Measurements from ENCODE around the gene ARL2BP.
"Not testable (repeated sequence)": the region's sequence is repeated elsewhere in the genome, so short reads cannot be mapped to it uniquely, and the experiment has no call there.

The ARL2BP gene

GRCh38 chr16:57244767-57245471, at the start of gene ARL2BP:
Gene ARL2BP, plus strand, starts transcription at chr16:57245259. Its CDS starts 109 bp downstream, at chr16:57245368.
- Histone ChIP-seq H3K27ac (peak within 1 kb of the TSS; percentile 59), H3K4me3 (ENCODE audit: low read depth, low read length) (peak within 1 kb of the TSS; percentile 76), H3K36me3 (replicated peaks) (peaks cover 13% of the 10 kb centered on the region), H3K27me3 (replicated peaks) (no peaks in the 10 kb centered on the region)
- in situ Hi-C loops (cut with HindIII; ENCODE audit: low pct_ligation_motif_present, low sequenced_read_pairs) = no loop called here
- peak; percentile 97 for DNase-seq
- TF ChIP-seq CTCF (IDR thresholded peaks at IDR 0.05; ENCODE audit: low read depth, low read length, missing control alignments) = no peak

- in situ Hi-C loops (cut with HindIII; ENCODE audit: low pct_ligation_motif_present, low sequenced_read_pairs) = no loop called here
- Histone ChIP-seq H3K4me3 (ENCODE audit: low read depth, low read length) (no peak overlapping the region), H3K27ac (no peak overlapping the region), H3K27me3 (replicated peaks) (no peaks in the 10 kb centered on the region), H3K36me3 (replicated peaks) (no peaks in the 10 kb centered on the region)
- no peak for DNase-seq
- no peak for TF ChIP-seq CTCF (IDR thresholded peaks at IDR 0.05; ENCODE audit: low read depth, low read length, missing control alignments)
Measured at GRCh38 chr16:57196286-57196685, 48.8 kb upstream of the ARL2BP start.

- no peaks in the 10 kb centered on the region for H3K36me3 ChIP-seq (replicated peaks)
- no peak overlapping the region for H3K27ac ChIP-seq
- no peaks in the 10 kb centered on the region for H3K27me3 ChIP-seq (replicated peaks)
- no peak for TF ChIP-seq CTCF (IDR thresholded peaks at IDR 0.05; ENCODE audit: low read depth, low read length, missing control alignments)
- in situ Hi-C loops (cut with HindIII; ENCODE audit: low pct_ligation_motif_present, low sequenced_read_pairs) = no loop called here
- no peak for DNase-seq
- H3K4me3 ChIP-seq (ENCODE audit: low read depth, low read length) = no peak overlapping the region
Measured at GRCh38 chr16:57196753-57197152, 48.3 kb upstream of the ARL2BP start.

- in situ Hi-C loops (cut with HindIII; ENCODE audit: low pct_ligation_motif_present, low sequenced_read_pairs); H3K27ac ChIP-seq; DNase-seq; H3K27me3 ChIP-seq (replicated peaks); H3K4me3 ChIP-seq (ENCODE audit: low read depth, low read length); H3K36me3 ChIP-seq (replicated peaks): not testable (repeated sequence)
Measured at GRCh38 chr16:57200321-57200720, 44.7 kb upstream of the ARL2BP start.

- H3K4me3 ChIP-seq (ENCODE audit: low read depth, low read length); H3K27ac ChIP-seq; in situ Hi-C loops (cut with HindIII; ENCODE audit: low pct_ligation_motif_present, low sequenced_read_pairs); H3K27me3 ChIP-seq (replicated peaks); DNase-seq: not testable (repeated sequence)
- H3K36me3 ChIP-seq (replicated peaks) = peaks cover 14% of the 10 kb centered on the region
Measured at GRCh38 chr16:57200926-57201325, 44.1 kb upstream of the ARL2BP start.

GRCh38 chr16:57202095-57202886, 42.8 kb upstream of the ARL2BP start:
- in situ Hi-C loops (cut with HindIII; ENCODE audit: low pct_ligation_motif_present, low sequenced_read_pairs) = no loop called here
- Histone ChIP-seq H3K4me3 (ENCODE audit: low read depth, low read length) (no peak overlapping the region), H3K27me3 (replicated peaks) (no peaks in the 10 kb centered on the region), H3K27ac (no peak overlapping the region), H3K36me3 (replicated peaks) (peaks cover 19% of the 10 kb centered on the region)
- TF ChIP-seq CTCF (IDR thresholded peaks at IDR 0.05; ENCODE audit: low read depth, low read length, missing control alignments) = no peak
- DNase-seq = no peak

Measured in brain microvascular endothelial cell (primary cell).